Activated CD8-positive, alpha-beta memory T cell treated with anti-CD3 and anti-CD28 coated beads for 48 hours (primary cell): ENCODE data around the gene ADH1B.
"Not testable (repeated sequence)": the region's sequence is repeated elsewhere in the genome, so short reads cannot be mapped to it uniquely, and the experiment has no call there.

Experiments used
- DNase-seq, 3 experiments: peaks; one replicate each; pipeline ENCODE4 v3.0.0-alpha.2; 2020; ENCODE audit warnings: low read depth in 2 of 3, low spot score in 2 of 3

ADH1B gene

DNA sequence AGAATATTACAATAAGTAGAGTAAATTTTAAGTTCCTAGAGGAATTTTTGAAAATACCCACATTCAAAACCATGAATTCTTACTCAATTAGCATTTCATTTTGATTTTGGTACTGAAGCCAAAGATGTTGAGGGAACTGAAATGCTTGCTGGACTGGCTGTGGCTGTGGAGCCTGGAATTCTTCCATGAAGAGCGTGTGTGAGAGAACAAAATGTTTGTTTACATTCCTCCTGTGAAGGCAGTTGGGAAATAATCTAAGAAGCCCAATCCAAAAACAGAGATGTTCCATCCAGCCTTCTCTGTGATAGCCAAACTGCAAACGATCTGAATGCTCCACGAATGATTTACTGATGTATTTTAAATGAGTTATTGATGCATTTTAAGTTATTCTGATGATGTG is 3.8 kb upstream of the ADH1B start:
- no peak for DNase-seq

DNA sequence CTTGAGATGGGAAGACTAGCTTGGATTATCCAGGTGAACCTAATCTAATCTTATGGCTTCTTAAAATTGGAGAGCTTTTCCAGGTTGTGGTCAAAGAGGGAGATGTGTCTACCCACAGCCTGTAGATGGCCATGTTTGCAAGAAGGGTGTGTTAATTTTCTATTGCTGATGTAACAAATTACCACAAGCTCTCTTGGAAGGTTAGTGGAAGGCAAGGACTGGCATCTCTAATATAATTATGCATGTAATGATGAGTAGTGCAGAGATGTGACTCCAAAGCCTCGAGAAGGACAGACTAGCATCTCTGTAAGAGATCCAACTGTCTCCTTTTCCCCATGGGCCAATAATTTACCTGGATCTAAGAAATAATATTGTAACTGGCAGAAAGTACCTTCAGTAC is 3.2 kb upstream of the ADH1B start:
- DNase-seq, result no peak

DNA sequence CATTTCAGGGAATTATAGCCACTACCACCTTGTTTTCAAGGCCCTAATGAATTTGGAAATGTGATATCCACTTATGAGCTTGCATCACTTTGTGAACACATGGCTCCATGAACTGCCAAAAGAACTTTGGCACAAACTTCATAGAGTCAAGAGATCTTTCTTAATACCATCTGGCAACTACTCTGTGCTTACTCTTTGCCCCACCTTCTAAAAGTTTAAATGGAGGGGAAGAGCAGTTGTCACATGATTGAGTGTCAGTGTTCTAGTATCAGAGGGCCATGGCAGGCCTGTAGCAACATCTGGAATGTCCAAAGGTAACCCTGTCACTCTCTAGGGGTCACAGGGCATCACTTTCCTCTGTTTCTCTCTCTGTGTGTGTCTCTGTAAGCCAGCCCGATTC is 2.6 kb upstream of the ADH1B start:
- DNase-seq, result no peak

DNA sequence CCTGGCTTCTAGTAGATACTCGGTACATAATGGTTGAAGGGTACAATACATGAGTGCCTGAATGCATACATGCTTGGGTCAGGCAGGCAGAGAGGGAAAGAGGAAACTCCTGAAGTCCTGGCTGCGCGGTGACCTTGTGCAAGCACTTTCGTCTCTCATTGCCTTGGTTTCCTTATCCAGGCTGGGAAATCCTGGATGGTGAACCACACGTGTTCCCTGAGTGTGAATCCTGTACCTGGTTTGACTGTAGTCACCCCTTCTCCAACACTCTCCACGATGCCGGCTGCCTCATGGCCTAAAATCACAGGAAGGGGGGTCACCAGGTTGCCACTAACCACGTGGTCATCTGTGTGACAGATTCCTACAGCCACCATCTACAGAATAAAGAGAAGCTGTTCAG is 3.4 kb downstream of the ADH1B start:
- not testable (repeated sequence) for DNase-seq

- no peak for DNase-seq
Observed at GRCh38 chr4:99317354-99317753, 3.8 kb downstream of the ADH1B start.

GRCh38 chr4:99315839-99316238 is 5.4 kb downstream of the ADH1B start:
- no peak for DNase-seq

DNA sequence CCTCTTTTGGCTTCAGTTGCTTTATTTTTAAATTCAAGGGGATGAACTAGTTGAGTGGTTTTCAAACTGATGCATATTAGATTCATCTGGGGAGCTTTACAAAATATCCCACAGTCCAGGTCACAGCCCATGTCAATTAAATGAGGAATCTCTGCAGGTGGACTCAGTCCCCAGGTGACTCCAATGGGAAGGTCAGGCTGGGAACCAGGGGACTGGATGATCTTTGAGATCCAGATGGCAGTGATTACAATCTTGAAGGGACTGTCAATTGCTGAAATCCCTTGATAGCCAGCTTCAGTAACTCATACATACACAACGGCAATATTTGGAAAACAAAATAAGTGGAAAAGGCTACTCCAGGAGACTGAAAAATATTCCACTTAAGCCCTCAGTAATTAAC is 7.0 kb downstream of the ADH1B start:
- DNase-seq, result no peak

DNA sequence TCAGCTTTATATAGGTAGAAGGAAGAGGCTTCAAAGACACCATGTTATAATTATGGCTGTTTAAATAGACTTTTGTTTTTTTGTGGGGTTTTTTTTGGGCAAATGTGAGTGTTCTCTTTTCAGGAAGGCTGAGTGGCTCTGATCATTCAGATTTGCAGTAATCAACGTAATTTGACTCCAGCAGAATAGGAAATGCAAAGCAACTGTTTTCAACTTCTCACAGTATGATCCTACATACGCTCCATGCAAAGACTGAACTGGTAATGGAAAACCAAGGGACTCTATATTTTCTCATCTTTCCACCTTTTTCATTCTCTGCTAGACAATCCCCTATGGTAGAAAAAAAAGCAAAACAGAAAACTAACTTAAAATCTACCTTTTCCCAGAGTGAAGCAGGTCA is 10.8 kb downstream of the ADH1B start:
- no peak for DNase-seq

DNA sequence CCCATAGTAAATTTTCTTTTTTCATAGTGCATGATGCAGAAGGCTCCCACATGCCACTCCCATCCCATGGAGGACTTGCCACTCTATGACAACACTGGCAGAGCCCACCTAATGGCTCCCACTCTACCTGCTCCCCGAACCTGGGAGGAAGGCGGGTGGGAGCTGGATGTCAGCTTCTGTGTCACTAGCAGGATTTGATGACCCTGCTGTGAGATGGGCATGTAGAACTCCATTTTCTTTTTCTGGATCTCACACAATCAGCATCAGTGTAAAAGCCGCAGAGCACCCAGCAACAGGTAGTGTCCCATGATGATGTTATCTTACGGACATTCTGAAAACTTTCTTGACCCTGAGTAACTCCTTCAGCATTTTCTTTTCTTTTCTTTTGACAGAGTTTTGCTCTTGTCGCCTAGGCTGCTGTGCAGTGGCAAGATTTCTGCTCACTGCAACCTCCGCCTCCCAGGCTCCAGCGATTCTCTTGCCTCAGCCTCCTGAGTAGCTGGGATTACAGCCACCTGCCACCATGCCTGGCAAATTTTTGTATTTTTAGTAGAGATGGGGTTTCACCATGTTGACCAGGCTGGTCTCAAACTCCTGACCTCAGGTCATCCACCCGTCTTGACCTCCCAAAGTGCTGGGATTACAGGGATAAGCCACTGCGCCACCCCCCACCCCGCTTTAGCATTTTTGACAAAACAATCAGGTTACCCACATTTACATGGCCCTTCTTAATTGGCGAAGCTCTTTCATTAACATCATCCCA is 15.4 kb downstream of the ADH1B start:
- no peak for DNase-seq

- no peak for DNase-seq
Observed at GRCh38 chr4:99301376-99302164, 19.6 kb downstream of the ADH1B start.

GRCh38 chr4:99300934-99301333 is 20.3 kb downstream of the ADH1B start:
- no peak for DNase-seq

DNA sequence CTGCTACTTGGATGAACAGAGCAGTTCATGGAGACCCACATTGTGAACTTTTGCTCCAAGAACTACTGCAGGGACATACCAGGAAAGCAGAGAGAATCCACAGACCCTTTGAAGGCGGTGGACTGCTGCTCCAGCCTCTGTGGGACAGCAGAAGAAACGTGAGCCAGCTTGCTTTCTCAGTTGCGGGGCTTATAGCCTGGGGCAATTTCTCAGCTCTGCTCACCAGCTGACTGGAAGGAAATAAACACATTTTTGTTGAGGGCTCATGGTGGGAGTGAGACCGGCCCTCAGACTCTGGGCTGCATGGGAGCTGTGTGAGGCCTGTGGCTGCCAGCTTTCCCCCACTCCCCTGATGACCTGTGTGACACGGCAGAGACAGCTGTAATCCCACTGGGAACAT is 27.8 kb downstream of the ADH1B start:
- no peak for DNase-seq

DNA sequence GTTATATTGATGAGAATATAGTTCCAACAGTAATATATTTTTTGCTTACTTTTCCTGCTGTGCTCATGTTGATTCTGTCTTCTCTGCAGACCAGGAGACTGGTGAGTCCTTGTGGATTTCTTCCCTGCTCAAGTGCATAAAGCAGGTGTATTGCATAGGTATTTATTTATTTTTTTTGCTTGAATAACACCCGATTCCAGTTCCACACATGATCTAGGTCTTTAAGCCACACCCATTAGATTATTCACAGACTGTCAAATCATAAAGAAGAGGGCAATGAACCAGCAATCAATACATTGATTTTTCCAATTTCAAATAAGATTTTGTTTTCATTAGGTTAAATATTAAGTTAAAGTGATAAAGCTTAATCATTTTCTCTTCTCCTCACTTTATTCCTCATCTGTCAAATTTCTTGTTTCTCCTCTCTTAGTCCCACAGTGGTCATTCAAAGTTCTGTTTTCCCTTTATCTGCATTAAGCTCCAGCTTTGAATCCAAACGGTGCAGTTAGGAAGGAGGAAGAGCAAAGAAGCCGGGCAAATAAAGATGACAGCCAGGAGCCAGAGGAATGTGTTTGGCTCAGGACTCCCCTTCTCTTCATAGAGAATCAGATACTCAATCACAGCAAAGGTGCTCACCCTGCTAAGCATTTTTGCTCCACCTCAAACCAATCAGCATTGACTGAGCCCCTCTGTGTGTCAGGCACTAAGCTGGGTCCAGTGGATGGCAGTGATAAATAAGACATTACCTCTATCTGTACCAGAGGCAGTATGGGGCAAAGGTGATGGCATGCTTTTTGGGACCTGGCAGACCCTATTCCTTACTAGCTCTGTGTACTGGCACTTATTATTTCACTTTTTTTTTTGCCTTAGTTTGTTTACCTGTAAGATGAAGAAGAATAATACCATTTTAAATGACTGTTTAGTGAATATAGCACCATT is 30.1 kb downstream of the ADH1B start, which contains the start of gene ADH1A:
TSS of gene ADH1A (minus strand) at position 138 of the 939 bp plus-strand sequence. CDS start at position 67, 71 bp downstream.
- DNase-seq, result no peak

- DNase-seq, result no peak
Observed at GRCh38 chr4:99285387-99285786, 35.8 kb downstream of the ADH1B start.

DNA sequence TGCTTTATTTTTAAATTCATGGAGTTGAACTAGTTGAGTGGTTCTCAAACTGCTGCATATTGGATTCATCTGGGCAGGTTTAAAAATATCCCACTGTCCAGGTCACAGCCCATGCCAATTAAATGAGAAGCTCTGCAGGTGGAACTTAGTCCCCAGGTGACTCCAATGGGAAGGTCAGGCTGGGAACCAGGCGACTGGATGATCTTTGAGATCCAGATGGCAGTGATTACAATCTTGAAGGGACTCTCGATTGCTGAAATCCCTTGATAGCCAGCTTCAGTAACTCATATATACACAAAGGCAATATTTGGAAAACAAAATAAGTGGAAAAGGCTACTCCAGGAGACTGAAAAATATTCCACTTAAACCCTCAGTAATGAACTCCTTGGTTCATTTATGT is 38.5 kb downstream of the ADH1B start:
- DNase-seq, result no peak

DNA sequence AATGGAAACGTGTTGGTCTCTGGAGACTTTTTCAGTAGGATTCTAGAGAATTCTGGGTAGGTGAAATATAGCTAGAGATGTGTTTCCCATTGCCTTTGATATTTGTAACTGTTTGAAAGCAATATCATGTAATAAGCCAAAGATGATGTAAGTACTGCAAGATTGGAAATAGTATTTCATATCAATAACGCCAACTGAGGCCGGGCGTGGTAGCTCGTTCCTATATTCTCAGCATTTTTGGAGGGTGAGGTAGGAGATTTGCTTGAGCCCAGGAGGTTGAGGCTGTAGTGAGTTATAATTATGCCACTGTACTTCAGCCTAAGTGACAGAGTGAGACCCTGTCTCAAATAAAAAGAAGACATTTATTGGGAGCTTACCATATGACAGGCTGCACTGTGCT is 39.9 kb downstream of the ADH1B start:
- DNase-seq, result no peak

DNA sequence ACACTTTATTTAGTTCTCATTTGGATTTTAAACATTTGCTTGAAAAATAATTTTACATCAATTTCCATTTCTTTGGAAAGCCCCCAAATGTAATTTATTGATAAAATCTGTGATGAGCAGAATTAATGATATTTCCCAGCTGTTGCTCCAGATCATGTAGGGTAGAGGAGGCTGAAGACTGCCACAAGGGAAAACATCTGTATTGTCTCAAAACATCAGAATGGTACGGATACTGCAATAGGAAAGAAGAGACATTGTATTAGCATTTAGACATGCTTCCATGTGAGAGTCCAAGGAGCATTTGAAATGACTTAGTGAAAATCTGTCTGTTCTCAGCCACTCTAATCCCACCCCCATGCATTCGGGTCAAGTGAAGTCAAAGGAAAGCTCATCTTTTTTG is 44.8 kb downstream of the ADH1B start:
- no peak for DNase-seq

- no peak for DNase-seq
Observed at GRCh38 chr4:99275885-99276284, 45.3 kb downstream of the ADH1B start.

GRCh38 chr4:99275050-99275449 is 46.2 kb downstream of the ADH1B start:
- DNase-seq, result no peak

DNA sequence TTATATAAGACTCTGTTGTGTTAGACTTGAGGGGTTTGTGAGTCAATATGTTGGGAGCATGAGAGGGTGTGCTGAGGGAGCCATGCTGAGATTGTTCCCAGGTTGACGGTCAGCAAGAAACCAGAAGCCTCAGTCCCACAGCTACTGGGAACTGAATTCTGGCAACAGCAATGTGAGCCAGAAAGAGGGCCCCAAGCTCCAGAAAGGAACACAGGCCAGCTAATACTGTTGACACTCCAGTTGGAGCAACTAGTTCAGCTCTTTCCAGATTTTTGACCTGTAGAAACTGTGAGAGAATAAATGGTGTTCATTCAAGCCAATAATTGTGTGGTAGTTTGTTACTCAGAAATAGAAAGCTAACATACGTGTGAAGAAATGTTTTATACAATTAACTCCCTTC is 47.5 kb downstream of the ADH1B start:
- no peak for DNase-seq

GRCh38 chr4:99264927-99265326 is 56.3 kb downstream of the ADH1B start:
- DNase-seq, result no peak
